GM12878 (cell line): ENCODE data around the gene ELOA.

ENCODE experiments used
- BACH1 ChIP-seq: fragments of 450-650 bp; IDR thresholded peaks from 2 replicates; pipeline ENCODE4 v1.6.1; 2017; ENCODE audit warnings: mild to moderate bottlenecking, borderline replicate concordance
- CHD2 ChIP-seq: IDR thresholded peaks from 2 replicates; pipeline ENCODE4 v1.6.1; 2011; ENCODE audit warnings: low read depth, low read length, improper control_type of control experiment, borderline replicate concordance
- CREB1 ChIP-seq: IDR thresholded peaks from 2 replicates; pipeline ENCODE4 v1.6.1; 2012; ENCODE audit warnings: low read depth, mild to moderate bottlenecking, inconsistent platforms
- CTCF ChIP-seq, 3 experiments: IDR thresholded peaks in 2 of 3; conservative IDR thresholded peaks in 1 of 3; 2 replicates each; pipeline ENCODE4 v1.5.1; 2011; ENCODE audit warnings: low read depth in 3 of 3, low read length in 3 of 3, mild to moderate bottlenecking in 3 of 3, control low read depth in 2 of 3, moderate library complexity in 2 of 3, inconsistent platforms in 1 of 3, mixed read lengths in 1 of 3; ENCODE audit not compliant: control insufficient read depth in 2 of 3, insufficient read depth in 1 of 3; ENCODE audit errors: extremely low read depth in 1 of 3
- EZH2 ChIP-seq: IDR thresholded peaks from 2 replicates; pipeline ENCODE4 v1.6.1; 2012; ENCODE audit warnings: low read depth, mild to moderate bottlenecking, control low read depth, inconsistent platforms, low read length, borderline replicate concordance; ENCODE audit not compliant: control insufficient read depth
- HDGF ChIP-seq: fragments of 450-650 bp; IDR thresholded peaks from 2 replicates; pipeline ENCODE4 v1.6.1; 2016; ENCODE audit warnings: antibody characterized with exemption
- KDM1A ChIP-seq: fragments of 200-600 bp; sonication (generic); IDR thresholded peaks from 2 replicates; pipeline ENCODE4 v1.6.1; 2016; ENCODE audit warnings: borderline replicate concordance
- RAD21 ChIP-seq: IDR thresholded peaks from 2 replicates; pipeline ENCODE4 v1.6.1; 2011; ENCODE audit warnings: mild to moderate bottlenecking, low read depth, low read length, moderate library complexity; ENCODE audit not compliant: insufficient read depth
- RBBP5 ChIP-seq: fragments of 200-600 bp; sonication (generic); conservative IDR thresholded peaks from 2 replicates; pipeline ENCODE4 v1.6.1; 2016
- SIN3A ChIP-seq: IDR thresholded peaks from 2 replicates; pipeline ENCODE4 v1.6.1; 2012; ENCODE audit warnings: low read depth, low read length, improper control_type of control experiment
- TCF12 ChIP-seq: IDR thresholded peaks from 2 replicates; pipeline ENCODE4 v1.6.1; 2011; ENCODE audit warnings: low read depth, mild to moderate bottlenecking, low read length
- TCF3 ChIP-seq: IDR thresholded peaks from 2 replicates; pipeline ENCODE4 v1.6.1; 2012; ENCODE audit warnings: low read depth, mild to moderate bottlenecking, low read length, borderline replicate concordance; ENCODE audit not compliant: insufficient read depth

- no peak for TF ChIP-seq CTCF (IDR thresholded peaks at IDR 0.05 in 2 of 3, conservative IDR thresholded peaks at IDR 0.05 in 1 of 3; ENCODE audit: control insufficient read depth in 2 of 3, extremely low read depth in 1 of 3, insufficient read depth in 1 of 3, low read depth in 3 of 3, low read length in 3 of 3)
- TF ChIP-seq RAD21, result no peak
- no peak for TF ChIP-seq SIN3A
- TF ChIP-seq CHD2, result no peak
- TF ChIP-seq BACH1, result no peak
- no peak for TF ChIP-seq EZH2
- TF ChIP-seq TCF3, result no peak
- TF ChIP-seq TCF12, result no peak
- no peak for TF ChIP-seq CREB1
- no peak for TF ChIP-seq KDM1A
- no peak for TF ChIP-seq RBBP5
- no peak for TF ChIP-seq HDGF
Measured at GRCh38 chr1:23788695-23789094, 45.4 kb downstream of the ELOA start.
